ENCODE measurements around the gene INSL6.
"Not testable (repeated sequence)": the region's sequence is repeated elsewhere in the genome, so short reads cannot be mapped to it uniquely, and the experiment has no call there.

The INSL6 gene, protein sequence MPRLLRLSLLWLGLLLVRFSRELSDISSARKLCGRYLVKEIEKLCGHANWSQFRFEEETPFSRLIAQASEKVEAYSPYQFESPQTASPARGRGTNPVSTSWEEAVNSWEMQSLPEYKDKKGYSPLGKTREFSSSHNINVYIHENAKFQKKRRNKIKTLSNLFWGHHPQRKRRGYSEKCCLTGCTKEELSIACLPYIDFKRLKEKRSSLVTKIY

DNA sequence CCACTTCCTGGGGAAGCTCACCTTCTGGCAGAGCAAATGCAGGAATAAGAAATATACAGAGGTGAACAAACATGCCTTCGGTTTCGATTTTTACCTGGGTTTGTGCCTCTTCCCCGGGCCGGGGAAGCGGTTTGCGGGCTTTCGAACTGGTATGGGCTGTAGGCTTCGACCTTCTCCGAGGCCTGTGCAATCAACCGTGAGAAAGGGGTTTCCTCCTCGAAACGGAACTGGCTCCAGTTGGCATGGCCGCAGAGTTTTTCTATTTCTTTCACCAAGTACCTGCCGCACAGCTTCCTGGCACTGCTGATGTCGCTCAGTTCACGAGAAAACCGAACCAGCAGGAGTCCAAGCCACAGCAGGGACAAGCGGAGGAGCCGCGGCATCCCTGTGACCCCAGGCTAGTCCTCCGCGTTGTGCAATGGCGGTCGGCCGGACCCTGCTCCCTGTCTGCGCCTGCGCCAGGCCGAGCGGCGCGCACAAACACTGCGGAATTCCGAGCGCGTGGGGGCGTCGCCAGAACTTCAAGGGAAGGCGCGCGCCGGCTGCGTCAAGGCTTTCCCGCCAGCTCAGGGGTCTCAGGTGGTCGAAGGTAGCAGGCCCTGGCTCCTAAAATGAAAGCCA is at the start of gene INSL6:
Gene INSL6 (minus strand): TSS at position 420 of the 621 bp plus-strand sequence. CDS start 37 bp downstream, at position 383.
- no peak for DNase-seq

GRCh38 chr9:5231212-5231611 is 45.8 kb upstream of the INSL6 start, which contains the start of gene INSL4:
Gene INSL4, plus strand, starts transcription at chr9:5231419. Its CDS starts 105 bp downstream, at chr9:5231524.
- no peak for DNase-seq

DNA sequence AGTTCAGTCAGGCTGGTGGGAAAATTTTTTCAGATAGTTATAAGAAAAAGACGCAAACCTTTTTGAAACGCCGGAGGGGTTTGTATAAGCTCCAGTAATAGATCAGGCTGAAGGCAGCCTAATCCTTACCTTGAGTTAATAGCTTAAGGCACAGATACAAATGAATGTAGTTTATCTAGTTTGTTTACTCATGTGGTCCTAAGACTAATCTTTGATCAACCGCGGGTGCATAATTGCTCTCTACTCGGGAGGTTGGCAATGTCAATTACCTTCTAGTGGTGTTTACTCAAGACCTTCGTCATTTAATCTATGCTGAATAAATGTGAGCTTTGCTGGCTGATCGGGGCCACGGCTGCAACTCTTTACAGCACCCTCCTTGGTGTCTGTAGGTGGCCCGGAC is 45.1 kb upstream of the INSL6 start:
- DNase-seq: no peak

- DNase-seq: no peak
These were observed 19.6 kb upstream of the INSL6 start for GRCh38 chr9:5205071-5205470.

DNA sequence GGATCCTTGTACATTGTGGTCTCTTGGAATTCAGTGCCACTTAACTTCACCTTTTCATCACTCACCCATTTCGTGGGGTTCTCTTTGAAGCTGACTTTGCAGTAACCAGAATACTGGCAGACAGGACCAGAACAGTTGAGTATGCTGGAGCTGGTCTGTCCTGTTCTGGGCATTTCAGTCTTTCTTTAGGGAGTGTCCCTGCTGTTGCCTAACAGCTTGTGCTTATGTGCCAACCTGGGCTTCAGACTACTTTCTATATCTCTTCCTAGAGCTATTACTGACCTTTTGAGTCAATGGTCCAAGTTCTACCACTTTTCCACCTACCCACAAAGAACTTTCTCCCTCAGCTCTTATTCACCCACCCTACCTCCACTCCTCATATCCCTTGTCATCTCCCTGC is 10.0 kb upstream of the INSL6 start:
- no peak for DNase-seq

GRCh38 chr9:5193345-5193744 is 7.9 kb upstream of the INSL6 start:
- no peak for DNase-seq

- DNase-seq: no peak
These were observed 6.5 kb upstream of the INSL6 start for GRCh38 chr9:5191985-5192384.

DNA sequence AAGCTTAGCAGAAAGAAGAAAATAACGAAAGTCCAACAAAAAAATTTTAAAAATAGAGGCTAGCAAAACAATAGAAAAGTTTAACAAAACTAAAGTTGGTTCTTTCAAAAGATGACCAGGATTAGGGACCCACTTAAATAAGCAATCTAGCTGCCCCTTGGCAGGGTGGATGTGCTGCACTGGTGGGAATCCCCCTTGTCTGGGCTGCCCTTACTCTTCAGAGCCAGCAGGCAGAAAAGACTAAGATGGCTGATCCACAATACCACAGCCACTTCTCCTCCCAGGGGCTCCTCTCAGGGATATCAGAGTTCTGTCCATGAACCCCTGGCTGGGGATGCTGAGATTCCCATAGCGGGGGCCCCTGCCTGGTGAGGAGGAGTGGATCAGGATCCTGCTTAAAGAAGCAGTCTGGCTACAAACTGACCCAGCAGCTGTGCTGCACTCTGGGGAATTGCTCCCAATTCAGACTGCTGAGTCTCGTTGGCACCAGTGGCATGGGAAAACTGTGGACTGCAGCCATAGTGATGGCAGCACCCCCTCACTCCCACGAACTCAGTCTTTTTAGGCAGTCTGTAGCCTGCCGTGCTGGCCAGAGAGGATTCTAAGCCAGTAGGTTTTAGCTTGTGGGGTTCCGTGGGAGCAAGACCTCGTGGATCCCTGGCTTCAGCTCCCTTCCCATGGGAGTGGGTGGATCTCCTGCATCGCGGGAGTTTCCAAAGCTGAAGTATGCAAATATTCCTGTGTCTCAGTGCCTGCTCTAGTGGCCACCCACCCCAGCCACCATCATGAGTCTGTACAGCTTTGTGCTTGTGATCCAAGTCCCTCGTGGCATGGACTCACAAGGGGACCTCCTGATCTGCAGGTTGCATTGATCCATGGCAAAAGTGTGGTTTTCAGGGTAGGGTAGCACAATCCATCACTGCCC is 2.9 kb upstream of the INSL6 start:
- DNase-seq: no peak

GRCh38 chr9:5186416-5187169 is 1.2 kb upstream of the INSL6 start:
- DNase-seq: peak in 1 of 2 experiments; percentile 2

GRCh38 chr9:5184776-5185175 is 663 bp downstream of the INSL6 start:
- DNase-seq: no peak

DNA sequence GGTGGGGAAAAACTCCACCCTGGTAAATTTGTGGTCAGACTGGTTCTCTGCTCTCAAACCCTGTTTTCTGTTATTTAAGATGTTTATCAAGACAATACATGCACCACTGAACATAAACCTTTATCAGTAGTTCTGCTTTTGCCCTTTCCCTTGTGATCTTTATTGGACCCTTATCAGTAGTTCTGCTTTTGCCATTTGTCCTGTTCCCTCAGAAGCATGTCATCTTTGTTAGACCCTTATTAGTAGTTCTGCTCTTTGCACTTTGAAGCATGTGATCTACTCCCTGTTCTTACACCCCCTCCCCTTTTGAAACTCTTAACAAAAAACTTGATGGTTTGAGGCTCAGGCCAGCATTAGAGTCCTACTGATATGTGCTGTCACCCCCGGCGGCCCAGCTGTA is 4.8 kb downstream of the INSL6 start:
- DNase-seq: not testable (repeated sequence)

DNA sequence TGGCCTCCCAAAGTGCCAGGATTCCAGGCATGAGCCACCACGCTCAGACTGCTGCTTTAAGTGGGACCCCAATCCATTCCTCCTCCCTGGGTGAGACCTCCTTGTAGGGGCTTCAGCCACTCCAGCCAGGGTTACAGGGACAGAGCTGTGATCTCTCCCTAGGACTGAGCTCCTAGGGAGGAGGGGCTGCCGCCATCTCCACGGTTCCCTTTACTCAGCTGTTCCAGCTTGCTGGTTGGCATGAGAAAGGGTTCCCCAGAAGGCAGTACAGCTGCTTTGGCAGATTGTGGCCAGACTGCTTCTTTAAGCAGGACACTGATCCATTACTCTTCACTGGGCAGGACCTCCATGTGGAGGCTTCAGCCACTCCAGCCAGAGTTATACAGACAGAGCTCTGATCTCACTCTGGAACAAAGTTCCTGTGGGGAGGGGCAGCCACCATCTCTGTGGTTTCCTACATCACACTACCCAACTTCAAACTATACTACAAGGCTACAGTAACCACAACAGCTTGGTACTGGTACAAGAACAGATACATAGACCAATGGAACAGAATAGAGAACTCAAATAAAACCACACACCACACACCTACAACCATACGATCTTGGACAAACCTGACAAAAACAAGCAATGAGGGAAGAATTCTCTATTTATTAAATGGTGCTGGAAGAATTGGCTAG is 7.2 kb downstream of the INSL6 start:
- DNase-seq: no peak

GRCh38 chr9:5146241-5146640 is 39.2 kb downstream of the INSL6 start:
- no peak for DNase-seq

DNA sequence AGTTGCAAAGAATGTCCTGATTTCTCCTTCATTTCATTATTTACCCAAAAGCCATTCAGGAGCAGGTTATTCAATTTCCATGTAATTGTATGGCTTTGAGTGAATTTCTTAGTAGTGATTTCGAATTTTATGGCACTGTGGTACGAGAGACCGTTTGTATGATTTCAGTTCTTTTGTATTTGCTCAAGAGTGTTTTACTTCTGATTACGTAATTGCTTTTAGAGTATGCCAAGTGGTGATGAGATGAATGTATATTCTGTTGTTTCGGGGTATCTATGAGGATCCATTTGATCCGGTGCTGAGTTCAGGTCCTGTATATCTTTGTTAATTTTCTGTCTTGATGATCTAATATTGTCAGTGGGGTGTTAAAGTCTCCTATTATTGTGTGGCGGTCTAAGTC is 41.2 kb downstream of the INSL6 start:
- DNase-seq: no peak

- DNase-seq: no peak
These were observed 45.3 kb downstream of the INSL6 start for GRCh38 chr9:5140151-5140550.

GRCh38 chr9:5122516-5122915 is 62.9 kb downstream of the INSL6 start:
- DNase-seq: no peak

DNA sequence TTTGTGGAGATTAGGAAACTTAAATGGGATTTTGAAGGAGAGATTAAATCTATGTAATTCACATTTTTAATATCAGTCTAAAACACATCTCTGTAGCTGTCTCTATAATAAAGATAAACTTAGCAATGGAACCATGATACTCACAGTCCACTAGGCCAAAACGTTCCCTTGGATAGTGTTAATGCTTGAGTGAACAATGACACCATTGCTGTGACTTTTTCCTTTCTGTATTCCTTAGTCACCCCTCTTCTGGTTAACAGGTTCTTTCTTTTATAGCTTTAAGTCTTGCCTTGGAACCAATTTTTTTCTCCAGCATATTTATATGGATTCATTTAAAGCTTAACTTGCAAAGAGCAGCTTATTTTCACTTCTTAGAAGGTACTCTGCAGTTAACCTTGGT is 63.3 kb downstream of the INSL6 start:
- no peak for DNase-seq

GRCh38 chr9:5113994-5114748 is 71.3 kb downstream of the INSL6 start:
- no peak for DNase-seq

Measured in NCI-H187 (cell line).